D721Med (cell line): ENCODE data around the gene UGT2B10.
"Not testable (repeated sequence)": the region's sequence is repeated elsewhere in the genome, so short reads cannot be mapped to it uniquely, and the experiment has no call there.

ENCODE experiments used
- DNase-seq: peaks from one replicate; pipeline ENCODE4 v3.0.0; 2011; ENCODE audit warnings: low spot score; ENCODE audit not compliant: insufficient read length
- FAIRE-seq: peaks from 2 replicates; lab custom pipeline; 2011; peaks lifted over from hg19 to GRCh38; lab: Jason Lieb, UNC
- CTCF ChIP-seq: IDR thresholded peaks from 2 replicates; pipeline ENCODE4 v1.5.1; 2012; ENCODE audit warnings: mild to moderate bottlenecking, control low read depth; ENCODE audit not compliant: insufficient read depth; ENCODE audit errors: missing control alignments

The UGT2B10 gene

GRCh38 chr4:68815617-68816409 is at the start of gene UGT2B10:
Gene UGT2B10 (plus strand): TSS chr4:68815994. CDS start chr4:68816020, 26 bp downstream.
- not testable (repeated sequence) for DNase-seq, FAIRE-seq

GRCh38 chr4:68771836-68772235 is 44.0 kb upstream of the UGT2B10 start:
- not testable (repeated sequence) for DNase-seq, FAIRE-seq

- TF ChIP-seq CTCF = no peak
- DNase-seq = no peak
- no peak for FAIRE-seq
These were observed 42.1 kb upstream of the UGT2B10 start for GRCh38 chr4:68773699-68774098.

- FAIRE-seq (no peak), DNase-seq (no peak)
- TF ChIP-seq CTCF = no peak
These were observed 35.6 kb upstream of the UGT2B10 start for GRCh38 chr4:68780232-68780631.

GRCh38 chr4:68797048-68797447 is 18.7 kb upstream of the UGT2B10 start:
- FAIRE-seq (no peak), DNase-seq (no peak)
- no peak for TF ChIP-seq CTCF

- FAIRE-seq (no peak), DNase-seq (no peak)
- TF ChIP-seq CTCF = no peak
These were observed 18.2 kb upstream of the UGT2B10 start for GRCh38 chr4:68797618-68798017.

- no peak for FAIRE-seq
These were observed 12.8 kb upstream of the UGT2B10 start for GRCh38 chr4:68803013-68803412.

More at GRCh38 chr4:68803013-68803412, 12.8 kb upstream of the UGT2B10 start:
- DNase-seq = no peak
- no peak for TF ChIP-seq CTCF
